Adrenal gland (tissue), 5 donors: ENCODE results near the gene DLGAP3.

ENCODE experiments used
- CTCF ChIP-seq, 6 experiments: fragments of 450-650 bp in 4 of 6; fragments of 200-600 bp in 2 of 6; sonication (generic) in 1 of 6; IDR thresholded peaks; 1 replicate in 5 of 6; 2 replicates in 1 of 6; pipeline versions ENCODE4 v1.5.1 to v1.8.0; 2016 to 2021; ENCODE audit warnings: antibody characterized with exemption in 6 of 6, mild to moderate bottlenecking in 2 of 6, moderate library complexity in 1 of 6
- POLR2A ChIP-seq, 2 donors: fragments of 450-650 bp; IDR thresholded peaks; one replicate each; pipeline ENCODE4 v1.6.1; 2017; ENCODE audit warnings: antibody characterized with exemption in 2 of 2, mild to moderate bottlenecking in 2 of 2, moderate library complexity in 1 of 2
- donor health status: DM: no; HTN: no; CAD: no.

- TF ChIP-seq CTCF (IDR thresholded peaks at IDR 0.05), result no peak
- no peak for TF ChIP-seq POLR2A (IDR thresholded peaks at IDR 0.05)
Measured at GRCh38 chr1:34978921-34979320, 49.5 kb upstream of the DLGAP3 start.
